ENCODE data around the gene RNF157.

DNA sequence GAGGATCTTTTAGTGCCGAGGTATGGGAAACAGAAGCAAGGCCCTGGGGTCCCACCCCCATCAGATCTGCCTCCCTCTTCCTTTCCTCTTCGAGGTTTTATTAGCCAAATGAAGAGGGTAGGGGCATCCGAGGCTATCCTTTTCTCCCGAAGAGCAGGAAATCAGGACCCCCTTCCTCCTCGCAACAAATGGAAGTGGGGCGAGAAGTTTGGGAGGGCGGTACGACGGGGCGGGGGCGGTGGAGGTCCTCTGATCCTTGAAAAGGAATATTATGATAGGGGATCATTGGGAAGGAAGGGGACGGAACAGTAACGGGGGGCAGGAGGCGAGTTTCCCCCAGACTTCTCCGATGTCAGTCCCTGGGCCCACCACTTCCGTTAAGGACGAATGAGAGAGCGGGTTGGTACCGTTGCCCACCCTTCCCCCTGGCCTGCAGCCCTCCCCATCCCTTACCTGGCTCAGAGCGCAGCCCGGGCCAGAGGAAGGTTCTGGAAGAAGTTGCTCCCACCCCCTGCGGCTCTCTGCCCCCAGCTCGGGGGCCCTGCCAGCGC lies 99.6 kb downstream of the RNF157 start:
- TF ChIP-seq, protein P1, sequence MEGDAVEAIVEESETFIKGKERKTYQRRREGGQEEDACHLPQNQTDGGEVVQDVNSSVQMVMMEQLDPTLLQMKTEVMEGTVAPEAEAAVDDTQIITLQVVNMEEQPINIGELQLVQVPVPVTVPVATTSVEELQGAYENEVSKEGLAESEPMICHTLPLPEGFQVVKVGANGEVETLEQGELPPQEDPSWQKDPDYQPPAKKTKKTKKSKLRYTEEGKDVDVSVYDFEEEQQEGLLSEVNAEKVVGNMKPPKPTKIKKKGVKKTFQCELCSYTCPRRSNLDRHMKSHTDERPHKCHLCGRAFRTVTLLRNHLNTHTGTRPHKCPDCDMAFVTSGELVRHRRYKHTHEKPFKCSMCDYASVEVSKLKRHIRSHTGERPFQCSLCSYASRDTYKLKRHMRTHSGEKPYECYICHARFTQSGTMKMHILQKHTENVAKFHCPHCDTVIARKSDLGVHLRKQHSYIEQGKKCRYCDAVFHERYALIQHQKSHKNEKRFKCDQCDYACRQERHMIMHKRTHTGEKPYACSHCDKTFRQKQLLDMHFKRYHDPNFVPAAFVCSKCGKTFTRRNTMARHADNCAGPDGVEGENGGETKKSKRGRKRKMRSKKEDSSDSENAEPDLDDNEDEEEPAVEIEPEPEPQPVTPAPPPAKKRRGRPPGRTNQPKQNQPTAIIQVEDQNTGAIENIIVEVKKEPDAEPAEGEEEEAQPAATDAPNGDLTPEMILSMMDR (IDR thresholded peaks at IDR 0.05; ENCODE audit: poor library complexity): no peak
- peak; percentile 43 for TF ChIP-seq EZH2phosphoT487 (IDR thresholded peaks at IDR 0.05; ENCODE audit: low read depth, severe bottlenecking, unreplicated experiment)

All from hepatocyte (in vitro differentiated cells).